Stimulated activated naive CD8-positive, alpha-beta T cell treated with anti-CD3 and anti-CD28 coated beads, Interleukin-15, Interleukin-2, amounts not matched to agents 100 U/mL and 50 U/mL, for 24 hours (primary cell): ENCODE results near the gene JAK1.
"Not testable (repeated sequence)": the region's sequence is repeated elsewhere in the genome, so short reads cannot be mapped to it uniquely, and the experiment has no call there.

ENCODE experiments used
- ATAC-seq: fragments of 150-1000 bp; cut with Tn5 transposase; one replicate; pipeline ENCODE4 v1.10.0; 2021
- DNase-seq: peaks from one replicate; pipeline ENCODE4 v3.0.0; 2021

JAK1 gene

GRCh38 chr1:64948905-64949833 lies 17.2 kb downstream of the JAK1 start:
- DNase-seq (peak; percentile 37), ATAC-seq (peak; percentile 72)

DNA sequence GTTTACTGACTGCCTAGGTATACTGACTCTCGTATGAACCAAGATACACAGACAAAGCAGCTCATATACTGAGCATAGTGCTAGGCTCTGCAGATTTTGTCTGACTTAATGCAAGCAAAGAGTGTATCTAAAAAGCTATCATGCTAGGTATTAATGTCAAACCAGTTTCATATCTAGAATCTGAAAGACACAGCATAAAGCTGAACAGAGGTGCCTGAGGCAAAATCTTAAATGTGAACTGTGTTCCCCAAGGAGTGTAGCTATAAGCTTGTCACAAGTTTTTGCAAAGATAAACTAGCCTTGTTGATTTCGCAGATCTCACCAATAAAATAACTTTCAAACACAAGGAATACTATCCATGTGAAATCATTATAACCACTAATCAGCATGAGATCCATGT lies 18.1 kb downstream of the JAK1 start:
- no peak for DNase-seq
- no peak for ATAC-seq

GRCh38 chr1:64946916-64947315 lies 19.4 kb downstream of the JAK1 start:
- DNase-seq (no peak), ATAC-seq (no peak)

GRCh38 chr1:64944913-64945312 lies 21.4 kb downstream of the JAK1 start:
- ATAC-seq, result no peak
- no peak for DNase-seq

- no peak for ATAC-seq
Measured at GRCh38 chr1:64942675-64943074, 23.7 kb downstream of the JAK1 start.

DNA sequence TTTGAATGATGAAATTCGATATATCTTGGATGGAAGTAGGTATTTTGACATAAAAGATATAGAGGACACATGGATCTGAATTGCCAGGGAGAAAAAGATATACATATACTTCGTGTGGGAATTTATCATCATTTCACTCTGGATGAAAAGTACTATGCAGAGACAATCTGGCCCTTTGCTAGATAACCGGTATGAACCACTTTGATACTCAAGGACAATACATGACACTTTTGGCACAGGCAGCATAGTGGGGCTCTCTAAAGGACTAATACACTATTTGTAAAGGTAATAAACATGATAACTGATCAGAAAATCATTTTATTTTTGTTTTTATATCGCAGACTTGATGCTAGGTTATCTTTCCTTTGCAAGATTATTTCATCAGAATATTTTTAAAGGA lies 24.2 kb downstream of the JAK1 start:
- DNase-seq, result no peak
- no peak for ATAC-seq

More at GRCh38 chr1:64942675-64943074, 23.7 kb downstream of the JAK1 start:
- no peak for DNase-seq

- ATAC-seq, result no peak
- DNase-seq, result no peak
Measured at GRCh38 chr1:64941461-64942117, 24.8 kb downstream of the JAK1 start.

DNA sequence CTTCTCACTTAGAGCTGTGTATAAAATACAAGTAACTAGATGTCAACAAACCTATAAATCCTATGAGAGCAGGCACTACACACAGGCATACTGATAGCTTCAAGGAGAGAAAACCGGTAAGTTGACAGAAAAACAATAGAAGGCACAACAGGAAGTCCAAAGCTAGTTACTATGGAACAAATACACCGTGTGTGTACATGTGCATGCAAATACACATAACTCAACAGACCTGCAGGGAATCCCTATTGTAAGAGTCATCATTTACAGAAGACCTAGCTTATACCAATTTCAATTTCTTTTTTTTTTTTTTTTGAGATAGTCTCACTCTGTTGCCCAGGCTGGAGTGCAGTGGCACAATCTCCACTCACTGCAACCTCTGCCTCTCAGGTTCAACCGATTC lies 26.3 kb downstream of the JAK1 start:
- DNase-seq, result no peak
- peak; percentile 59 for ATAC-seq

- DNase-seq (no peak), ATAC-seq (no peak)
Measured at GRCh38 chr1:64938991-64939390, 27.4 kb downstream of the JAK1 start.

- no peak for DNase-seq
- no peak for ATAC-seq
Measured at GRCh38 chr1:64936956-64937355, 29.4 kb downstream of the JAK1 start.

DNA sequence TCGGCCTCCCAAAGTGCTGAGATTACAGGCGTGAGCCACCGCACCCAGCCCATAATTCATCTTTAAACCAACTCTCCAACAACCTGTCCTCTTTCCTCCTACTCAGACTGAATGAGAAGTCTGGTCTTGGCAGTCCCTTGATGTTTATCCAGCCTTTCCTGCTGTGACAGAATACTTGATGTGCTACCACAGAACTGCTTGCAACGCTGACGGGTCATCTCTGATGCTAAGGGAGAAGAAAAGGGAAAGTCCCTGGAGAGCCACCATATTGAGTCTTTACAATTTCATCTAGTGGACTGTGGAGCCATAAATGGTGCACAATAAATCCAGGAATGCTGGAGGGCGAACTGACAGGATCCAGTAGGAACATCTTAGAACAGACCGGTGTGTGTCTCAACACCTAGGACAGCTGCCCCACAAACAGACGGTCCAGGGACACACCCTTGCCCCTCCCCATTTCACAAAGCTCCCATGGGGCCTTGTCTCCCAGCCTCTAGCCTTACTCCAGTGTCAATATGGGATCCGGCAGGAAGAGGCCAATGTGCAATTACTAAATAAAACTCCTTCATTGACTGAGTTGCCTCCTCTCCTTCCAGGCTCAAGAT lies 30.7 kb downstream of the JAK1 start:
- ATAC-seq (no peak), DNase-seq (no peak)

DNA sequence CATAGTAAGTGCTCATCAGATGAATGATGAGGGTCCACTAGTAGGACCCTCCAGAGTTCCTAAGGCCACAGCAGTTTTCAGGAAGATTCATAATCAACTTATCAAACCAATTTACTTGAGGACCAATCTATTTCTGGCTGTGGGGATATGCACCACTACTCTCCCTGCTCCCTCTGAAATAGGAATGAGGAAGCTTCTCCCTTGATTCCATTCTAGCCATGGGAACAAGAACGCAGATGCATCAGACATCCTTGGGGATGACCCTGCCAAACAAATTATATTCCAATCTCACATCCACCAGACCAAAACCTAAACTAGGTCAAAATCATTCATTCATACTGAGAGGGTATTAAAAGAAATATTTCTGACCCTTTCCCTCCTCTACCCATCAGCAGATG lies 31.5 kb downstream of the JAK1 start:
- DNase-seq (no peak), ATAC-seq (no peak)

DNA sequence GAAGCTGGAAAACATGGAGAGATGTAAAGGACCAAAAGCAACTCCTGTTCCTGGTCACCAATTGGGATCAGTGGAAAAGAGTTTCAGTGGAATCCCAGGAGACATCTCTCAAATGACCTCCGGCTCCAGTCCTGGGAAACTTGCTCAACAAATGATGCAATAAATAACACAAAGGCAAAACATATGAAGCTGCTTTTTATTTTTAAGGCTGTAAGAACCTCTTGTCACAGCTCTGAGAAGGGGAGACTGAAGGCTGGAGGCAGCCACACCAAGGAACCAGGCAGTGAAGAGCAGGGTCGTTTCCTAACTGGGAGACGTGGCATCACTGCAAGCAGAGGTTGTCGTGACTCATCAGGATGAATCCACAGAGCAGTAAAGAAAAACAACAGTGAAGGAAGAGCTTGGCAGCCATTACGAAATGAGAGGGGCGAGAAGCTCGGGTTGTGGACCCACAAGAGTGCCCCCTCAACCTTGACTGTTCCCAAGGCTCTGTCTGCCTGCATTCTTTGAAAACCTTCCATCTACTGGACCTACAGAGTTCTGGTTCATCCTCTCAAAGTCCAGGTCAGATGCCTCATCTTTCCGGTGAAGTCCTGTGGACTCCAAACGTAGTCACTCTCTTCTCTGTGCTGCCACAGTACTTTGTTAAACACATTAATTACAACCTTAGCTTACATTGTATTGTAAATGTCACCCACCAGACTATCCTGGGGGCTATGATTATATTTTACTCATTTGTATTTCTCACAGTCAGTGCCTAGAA lies 32.1 kb downstream of the JAK1 start:
- ATAC-seq, result no peak
- DNase-seq, result no peak

DNA sequence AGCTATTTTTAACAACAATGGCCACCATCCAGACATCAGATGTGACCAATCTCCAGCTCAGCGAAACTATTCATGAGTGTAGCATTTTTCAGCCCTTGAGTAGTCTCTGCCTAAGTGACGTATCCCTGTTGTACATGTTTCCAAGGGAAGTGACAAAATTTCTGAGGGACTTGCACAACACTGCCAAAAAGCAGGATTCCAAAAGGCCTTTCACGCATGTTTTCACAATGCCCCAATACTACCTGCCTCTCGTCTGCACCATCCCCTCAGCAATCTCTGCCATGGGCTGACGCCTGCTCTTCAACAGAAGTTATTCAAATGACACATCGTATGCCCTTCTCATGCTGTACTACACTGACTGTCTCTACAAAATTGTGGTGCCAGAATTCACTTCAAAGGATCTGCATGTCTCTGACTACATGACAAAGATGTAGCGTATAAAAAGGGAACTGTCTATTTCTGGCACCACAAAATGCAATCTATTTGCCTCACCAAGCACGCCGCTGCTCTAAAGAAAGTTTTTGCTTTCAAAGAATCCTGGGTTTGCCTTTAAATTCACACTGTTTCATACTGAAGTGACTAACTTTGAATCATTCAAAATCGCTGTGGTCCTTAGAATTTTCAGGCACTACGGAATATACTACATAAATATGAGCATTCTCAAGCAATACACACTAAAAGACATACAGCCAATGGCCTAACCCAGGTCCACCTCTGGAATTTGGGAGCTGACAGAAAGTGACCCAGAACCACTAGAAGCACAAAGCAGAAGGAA lies 32.9 kb downstream of the JAK1 start:
- DNase-seq (no peak), ATAC-seq (peak; percentile 82)

GRCh38 chr1:64932962-64933295 lies 33.4 kb downstream of the JAK1 start:
- no peak for DNase-seq
- no peak for ATAC-seq

DNA sequence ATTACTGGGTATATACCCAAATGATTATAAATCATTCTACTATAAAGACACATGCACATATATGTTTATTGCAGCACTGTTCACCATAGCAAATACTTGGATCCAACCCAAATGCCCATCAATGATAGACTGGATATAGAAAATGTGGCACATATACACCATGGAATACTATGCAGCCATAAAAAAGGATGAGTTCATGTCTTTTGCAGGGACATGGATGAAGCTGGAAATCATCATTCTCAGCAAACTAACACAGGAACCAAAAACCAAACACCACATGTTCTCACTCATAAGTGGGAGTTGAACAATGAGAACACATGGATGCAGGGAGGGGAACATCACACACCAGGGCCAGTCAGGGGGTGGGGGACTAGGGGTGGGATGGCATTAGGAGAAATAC lies 35.7 kb downstream of the JAK1 start:
- DNase-seq, ATAC-seq: not testable (repeated sequence)

DNA sequence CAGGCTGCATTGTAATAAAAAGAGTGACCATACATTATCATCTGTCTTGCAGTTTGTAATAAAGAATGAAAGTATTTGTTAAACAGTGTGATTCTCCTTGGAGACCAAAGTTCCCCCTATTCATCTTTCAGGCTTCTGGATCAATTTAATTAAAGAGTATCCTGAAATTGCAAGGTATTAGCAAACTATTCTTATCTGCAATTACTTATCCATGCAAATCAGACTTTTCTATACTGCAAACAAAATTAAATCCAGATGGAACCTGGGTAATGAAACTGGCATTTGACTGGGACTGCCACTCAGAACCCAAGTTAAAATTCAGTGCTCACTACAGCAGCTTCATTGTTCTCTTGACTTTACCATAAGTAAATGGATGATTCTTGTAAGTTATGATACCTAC lies 37.1 kb downstream of the JAK1 start:
- no peak for DNase-seq
- ATAC-seq, result no peak

- ATAC-seq (no peak), DNase-seq (no peak)
Measured at GRCh38 chr1:64928325-64928724, 38.0 kb downstream of the JAK1 start.

DNA sequence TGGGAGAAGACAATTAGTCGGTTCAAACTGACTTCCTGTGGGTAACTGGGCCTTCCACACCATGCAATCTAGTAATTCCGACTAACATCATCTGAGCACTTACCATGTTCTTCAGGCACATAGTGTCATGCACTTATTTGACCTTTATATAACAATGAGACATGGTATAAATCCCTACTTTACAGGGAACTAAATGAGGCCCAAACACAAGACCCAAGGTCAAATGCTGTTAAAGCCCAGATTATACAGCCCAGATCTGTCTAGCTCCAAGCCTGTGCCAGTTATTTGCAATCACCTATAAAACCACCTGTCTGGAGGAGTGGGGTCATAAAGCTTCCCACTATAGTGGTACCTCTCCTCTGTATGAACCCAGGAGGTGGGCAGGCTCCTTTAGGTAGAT lies 40.8 kb downstream of the JAK1 start:
- no peak for ATAC-seq
- DNase-seq, result no peak

- DNase-seq, result peak; percentile 40
- peak; percentile 71 for ATAC-seq
Measured at GRCh38 chr1:64923294-64923718, 43.0 kb downstream of the JAK1 start.

GRCh38 chr1:64922336-64922735 lies 44.0 kb downstream of the JAK1 start:
- ATAC-seq (peak; percentile 63), DNase-seq (no peak)

- ATAC-seq, result no peak
- no peak for DNase-seq
Measured at GRCh38 chr1:64921771-64922170, 44.6 kb downstream of the JAK1 start.
